IMR-90 (cell line): ENCODE measurements around the gene AURKA.

Source experiments
- CEBPB ChIP-seq: IDR thresholded peaks from 2 replicates; pipeline ENCODE4 v1.6.1; 2012; ENCODE audit warnings: low read depth, low read length, improper control_type of control experiment
- CHD1 ChIP-seq: IDR thresholded peaks from 2 replicates; pipeline ENCODE4 v1.6.1; 2012; ENCODE audit warnings: low read depth, low read length, improper control_type of control experiment
- MAFK ChIP-seq: IDR thresholded peaks from 2 replicates; pipeline ENCODE4 v1.6.1; 2012; ENCODE audit warnings: low read depth, low read length, improper control_type of control experiment
- NFE2L2 ChIP-seq: fragments of 150-350 bp; IDR thresholded peaks from 2 replicates; pipeline ENCODE4 v1.6.1; 2016; ENCODE audit warnings: low read depth, mild to moderate bottlenecking, low read length
- POLR2A ChIP-seq: IDR thresholded peaks from 2 replicates; pipeline ENCODE4 v1.6.1; 2012; ENCODE audit warnings: mild to moderate bottlenecking, low read depth, low read length
- RAD21 ChIP-seq: IDR thresholded peaks from 2 replicates; pipeline ENCODE4 v1.6.1; 2012; ENCODE audit warnings: low read length, improper control_type of control experiment
- RFX5 ChIP-seq: IDR thresholded peaks from 2 replicates; pipeline ENCODE4 v1.8.0; 2012; ENCODE audit warnings: low read depth, mild to moderate bottlenecking, low read length, moderate library complexity
- SMC3 ChIP-seq: fragments of 150-350 bp; IDR thresholded peaks from 2 replicates; pipeline ENCODE4 v1.6.1; 2016; ENCODE audit warnings: low read depth, mild to moderate bottlenecking, antibody characterized with exemption, low read length, moderate library complexity
- TF ChIP-seq, protein P1 (sequence below): conservative IDR thresholded peaks from 2 replicates; pipeline ENCODE4 v1.5.1; 2012; ENCODE audit warnings: mild to moderate bottlenecking, low read depth, low read length, improper control_type of control experiment
- TF ChIP-seq, protein P2 (sequence below): fragments of 150-350 bp; IDR thresholded peaks from 2 replicates; pipeline ENCODE4 v1.6.1; 2016; ENCODE audit warnings: low read depth, mild to moderate bottlenecking, low read length, moderate library complexity, borderline replicate concordance

GRCh38 chr20:56322681-56323080 lies 69.3 kb downstream of the AURKA start:
- TF ChIP-seq MAFK: no peak
- TF ChIP-seq POLR2A: no peak
- TF ChIP-seq, protein P1, sequence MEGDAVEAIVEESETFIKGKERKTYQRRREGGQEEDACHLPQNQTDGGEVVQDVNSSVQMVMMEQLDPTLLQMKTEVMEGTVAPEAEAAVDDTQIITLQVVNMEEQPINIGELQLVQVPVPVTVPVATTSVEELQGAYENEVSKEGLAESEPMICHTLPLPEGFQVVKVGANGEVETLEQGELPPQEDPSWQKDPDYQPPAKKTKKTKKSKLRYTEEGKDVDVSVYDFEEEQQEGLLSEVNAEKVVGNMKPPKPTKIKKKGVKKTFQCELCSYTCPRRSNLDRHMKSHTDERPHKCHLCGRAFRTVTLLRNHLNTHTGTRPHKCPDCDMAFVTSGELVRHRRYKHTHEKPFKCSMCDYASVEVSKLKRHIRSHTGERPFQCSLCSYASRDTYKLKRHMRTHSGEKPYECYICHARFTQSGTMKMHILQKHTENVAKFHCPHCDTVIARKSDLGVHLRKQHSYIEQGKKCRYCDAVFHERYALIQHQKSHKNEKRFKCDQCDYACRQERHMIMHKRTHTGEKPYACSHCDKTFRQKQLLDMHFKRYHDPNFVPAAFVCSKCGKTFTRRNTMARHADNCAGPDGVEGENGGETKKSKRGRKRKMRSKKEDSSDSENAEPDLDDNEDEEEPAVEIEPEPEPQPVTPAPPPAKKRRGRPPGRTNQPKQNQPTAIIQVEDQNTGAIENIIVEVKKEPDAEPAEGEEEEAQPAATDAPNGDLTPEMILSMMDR: no peak
- no peak for TF ChIP-seq CEBPB
- TF ChIP-seq, protein P2, sequence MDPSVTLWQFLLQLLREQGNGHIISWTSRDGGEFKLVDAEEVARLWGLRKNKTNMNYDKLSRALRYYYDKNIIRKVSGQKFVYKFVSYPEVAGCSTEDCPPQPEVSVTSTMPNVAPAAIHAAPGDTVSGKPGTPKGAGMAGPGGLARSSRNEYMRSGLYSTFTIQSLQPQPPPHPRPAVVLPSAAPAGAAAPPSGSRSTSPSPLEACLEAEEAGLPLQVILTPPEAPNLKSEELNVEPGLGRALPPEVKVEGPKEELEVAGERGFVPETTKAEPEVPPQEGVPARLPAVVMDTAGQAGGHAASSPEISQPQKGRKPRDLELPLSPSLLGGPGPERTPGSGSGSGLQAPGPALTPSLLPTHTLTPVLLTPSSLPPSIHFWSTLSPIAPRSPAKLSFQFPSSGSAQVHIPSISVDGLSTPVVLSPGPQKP: no peak
- no peak for TF ChIP-seq CHD1
- TF ChIP-seq NFE2L2: no peak
- TF ChIP-seq SMC3: no peak
- TF ChIP-seq RFX5: no peak
- TF ChIP-seq RAD21: no peak
